LHCN-M2 (cell line): ENCODE measurements around the gene IFNL3. TPM values are rescaled to one million over a fixed set of nuclear protein-coding genes. Genes with fewer than 3 reads are reported as not detected.
"Not testable (repeated sequence)": the region's sequence is repeated elsewhere in the genome, so short reads cannot be mapped to it uniquely, and the experiment has no call there.

Source experiments
- DNase-seq: peaks from one replicate; pipeline ENCODE4 v3.0.0-alpha.2; 2012; ENCODE audit warnings: low read depth
- total RNA-seq: library from RNA; depleted of rRNA; stranded (reverse); fragments of >200 nt; gene quantifications from 2 replicates; pipeline ENCODE4 v1.2.3, GENCODE V29; 2014

The IFNL3 gene
- total RNA-seq, 1 experiment from 2014 or later, result not detected

GRCh38 chr19:39253374-39254149 is 8.8 kb upstream of the IFNL3 start:
- no peak for DNase-seq

GRCh38 chr19:39252458-39252857 is 7.7 kb upstream of the IFNL3 start:
- no peak for DNase-seq

GRCh38 chr19:39251846-39252245 is 7.0 kb upstream of the IFNL3 start:
- no peak for DNase-seq

GRCh38 chr19:39251081-39251480 is 6.3 kb upstream of the IFNL3 start:
- no peak for DNase-seq

DNA sequence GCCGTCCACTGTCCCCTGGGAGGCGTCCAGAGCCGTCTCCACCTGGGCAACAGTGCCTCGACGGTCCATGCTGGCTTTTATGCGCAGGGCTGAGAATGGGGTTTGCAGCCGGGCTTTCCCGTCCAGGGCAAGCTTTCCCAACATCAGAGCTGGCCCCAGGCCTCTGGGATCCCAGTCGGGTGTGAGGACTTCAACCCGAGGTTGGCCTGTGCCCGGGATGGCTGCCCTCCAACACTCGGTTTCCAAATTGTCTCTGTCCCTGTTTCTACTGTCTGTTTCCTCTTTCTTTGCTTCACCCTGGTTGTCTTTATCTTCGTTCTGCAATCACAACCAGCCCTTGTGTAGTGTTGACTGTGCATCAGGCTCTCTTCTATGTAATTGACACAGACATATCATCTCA is 4.0 kb upstream of the IFNL3 start, which contains the start of gene IFNL4:
IFNL4 (minus strand) TSS at position 51 of the 400 bp plus-strand sequence.
- no peak for DNase-seq

GRCh38 chr19:39247701-39248664 is 3.2 kb upstream of the IFNL3 start:
- no peak for DNase-seq

DNA sequence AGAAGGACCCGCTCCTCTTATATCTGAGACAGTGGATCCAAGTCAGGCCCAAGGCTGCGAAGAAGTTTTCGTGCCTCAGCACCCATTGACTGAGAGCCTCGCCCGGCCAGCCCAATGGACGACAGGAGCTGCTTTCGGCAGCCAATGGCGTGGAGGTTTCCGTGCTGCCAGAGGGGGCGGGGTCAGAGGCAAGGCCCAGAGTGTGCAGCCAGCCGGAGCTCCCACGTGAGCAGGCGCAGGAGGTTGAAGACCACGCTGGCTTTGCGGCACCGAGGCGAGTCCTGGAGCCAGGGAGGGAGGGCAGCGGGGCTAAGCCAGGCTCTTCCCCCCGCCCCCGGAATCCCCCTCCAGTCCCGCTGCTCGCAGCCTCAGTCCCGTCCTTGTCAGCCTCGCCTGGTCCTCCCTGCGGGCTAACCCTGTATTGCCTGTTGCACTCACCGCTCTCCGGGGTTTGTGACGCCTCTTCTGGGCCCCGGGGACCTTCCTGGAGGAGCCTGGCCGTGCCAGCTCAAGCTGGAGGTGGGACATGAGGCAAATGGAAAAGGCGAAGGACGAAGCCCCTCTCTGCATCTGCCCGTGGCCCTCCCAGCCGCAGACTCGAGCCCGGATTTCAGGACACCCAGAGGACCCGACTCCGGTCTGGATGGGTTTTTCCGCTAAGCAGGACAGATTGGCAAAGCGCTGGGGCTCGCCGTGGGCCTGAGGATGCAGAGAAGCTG is 2.3 kb upstream of the IFNL3 start:
- DNase-seq, result no peak

DNA sequence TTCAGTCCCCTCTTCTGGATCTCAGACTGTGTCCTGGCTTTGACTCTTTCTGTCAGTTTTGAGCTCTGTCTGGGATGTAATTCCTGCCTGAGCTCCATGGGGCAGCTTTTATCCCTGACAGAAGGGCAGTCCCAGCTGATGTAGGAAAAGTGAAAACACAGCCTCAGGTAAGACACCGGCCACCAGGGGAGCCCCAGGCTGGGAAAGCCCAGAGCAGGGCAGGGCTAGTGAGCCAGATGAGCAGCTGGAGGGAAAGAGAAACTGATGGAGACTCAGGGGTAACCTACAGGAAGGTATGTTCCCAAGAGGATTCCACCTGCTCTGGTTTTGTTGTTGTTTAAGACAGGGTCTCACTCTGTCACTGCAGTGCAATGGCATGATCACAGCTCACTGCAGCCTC is 360 bp upstream of the IFNL3 start:
- not testable (repeated sequence) for DNase-seq

GRCh38 chr19:39243741-39244140 is 1.1 kb downstream of the IFNL3 start:
- not testable (repeated sequence) for DNase-seq

DNA sequence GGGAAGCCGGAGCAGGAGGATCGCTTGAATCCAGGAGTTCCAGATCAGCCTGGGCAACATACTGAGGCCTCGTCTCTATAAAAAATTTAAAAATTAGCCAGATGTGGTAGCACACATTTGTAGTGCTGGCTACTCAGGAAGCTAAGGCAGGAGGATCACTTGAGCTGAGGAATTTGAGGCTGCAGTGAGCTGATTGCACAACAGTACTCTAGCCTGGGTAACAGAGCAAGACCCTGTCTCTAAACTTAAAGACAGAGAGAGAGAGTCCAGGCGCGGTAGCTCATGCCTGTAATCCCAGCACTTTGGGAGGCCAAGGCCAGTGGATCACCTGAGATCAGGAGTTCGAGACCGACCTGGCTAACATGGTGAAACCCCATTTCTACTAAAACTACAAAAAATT is 4.4 kb downstream of the IFNL3 start:
- DNase-seq, result no peak

GRCh38 chr19:39238944-39239343 is 5.9 kb downstream of the IFNL3 start:
- DNase-seq, result no peak

DNA sequence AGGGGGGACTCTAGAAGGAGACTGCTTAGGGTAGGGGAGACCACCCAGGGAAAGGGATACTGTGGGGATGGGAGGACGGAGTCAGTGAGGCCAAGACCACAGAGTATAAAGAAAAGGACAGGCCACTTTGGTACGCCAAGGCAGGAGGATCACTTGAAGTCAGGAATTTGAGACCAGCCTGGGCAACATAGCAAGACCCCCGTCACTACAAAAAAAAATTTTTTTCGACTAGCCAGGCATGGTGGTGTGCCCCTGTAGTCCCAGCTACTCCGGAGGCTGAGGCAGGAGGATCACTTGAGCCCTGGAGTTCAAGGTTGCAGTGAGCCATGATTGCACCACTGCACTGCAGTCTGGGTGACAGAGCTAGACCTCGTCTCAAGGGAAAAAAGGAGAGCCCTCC is 6.6 kb downstream of the IFNL3 start:
- no peak for DNase-seq

GRCh38 chr19:39237200-39238184 is 7.3 kb downstream of the IFNL3 start:
- no peak for DNase-seq

GRCh38 chr19:39236527-39236926 is 8.3 kb downstream of the IFNL3 start:
- DNase-seq, result no peak

DNA sequence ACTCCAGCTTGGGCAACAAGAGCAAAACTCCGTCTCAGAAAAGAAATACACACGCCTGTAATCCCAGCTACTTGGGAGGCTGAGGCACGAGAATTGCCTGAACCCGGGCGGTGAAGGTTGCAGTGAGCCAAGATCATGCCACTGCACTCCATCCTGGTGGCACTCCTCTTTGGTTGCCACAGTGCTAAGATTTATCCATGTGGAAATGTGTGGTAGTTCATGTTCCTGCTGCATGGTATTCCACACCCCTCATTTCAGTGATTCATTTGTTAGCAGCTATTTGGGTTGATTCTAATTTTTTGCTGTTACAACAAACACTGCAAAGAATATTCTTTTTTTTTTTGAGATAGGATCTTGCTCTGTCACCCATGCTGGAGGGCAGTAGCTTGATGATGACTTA is 12.1 kb downstream of the IFNL3 start:
- DNase-seq, result no peak

- DNase-seq, result no peak
Observed at GRCh38 chr19:39230096-39230764, 14.6 kb downstream of the IFNL3 start.

DNA sequence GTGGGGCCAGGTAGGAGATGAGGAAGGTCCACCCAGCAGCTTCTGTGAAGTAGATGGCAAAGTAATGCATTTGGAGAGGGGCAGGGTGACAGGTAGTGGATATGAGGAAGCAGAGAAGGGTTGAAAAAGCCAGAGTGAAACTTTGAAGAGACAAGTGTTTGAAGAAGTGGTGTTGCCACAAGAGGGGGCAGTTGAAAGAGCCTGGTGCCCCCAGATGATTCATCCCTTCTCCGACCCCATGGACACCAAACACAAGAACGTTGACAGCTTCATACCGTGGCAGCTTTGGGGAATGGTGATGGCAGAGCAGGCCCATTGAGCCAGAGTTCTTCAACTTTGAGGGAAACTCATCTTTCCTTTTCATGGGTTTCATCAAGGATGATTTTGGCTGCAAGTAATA is 19.9 kb downstream of the IFNL3 start:
- DNase-seq, result no peak

GRCh38 chr19:39223703-39224279 is 21.0 kb downstream of the IFNL3 start:
- DNase-seq, result peak; percentile 25

GRCh38 chr19:39219108-39219507 is 25.7 kb downstream of the IFNL3 start:
- DNase-seq, result not testable (repeated sequence)
